NCI-H1436 treated with DMSO at 0.1 percent for 48 hours (cell line): ENCODE measurements around the gene HDAC5.

Source experiments
- DNase-seq: peaks from one replicate; lab custom pipeline; 2025; lab: John Stamatoyannopoulos, UW

The HDAC5 gene

DNA sequence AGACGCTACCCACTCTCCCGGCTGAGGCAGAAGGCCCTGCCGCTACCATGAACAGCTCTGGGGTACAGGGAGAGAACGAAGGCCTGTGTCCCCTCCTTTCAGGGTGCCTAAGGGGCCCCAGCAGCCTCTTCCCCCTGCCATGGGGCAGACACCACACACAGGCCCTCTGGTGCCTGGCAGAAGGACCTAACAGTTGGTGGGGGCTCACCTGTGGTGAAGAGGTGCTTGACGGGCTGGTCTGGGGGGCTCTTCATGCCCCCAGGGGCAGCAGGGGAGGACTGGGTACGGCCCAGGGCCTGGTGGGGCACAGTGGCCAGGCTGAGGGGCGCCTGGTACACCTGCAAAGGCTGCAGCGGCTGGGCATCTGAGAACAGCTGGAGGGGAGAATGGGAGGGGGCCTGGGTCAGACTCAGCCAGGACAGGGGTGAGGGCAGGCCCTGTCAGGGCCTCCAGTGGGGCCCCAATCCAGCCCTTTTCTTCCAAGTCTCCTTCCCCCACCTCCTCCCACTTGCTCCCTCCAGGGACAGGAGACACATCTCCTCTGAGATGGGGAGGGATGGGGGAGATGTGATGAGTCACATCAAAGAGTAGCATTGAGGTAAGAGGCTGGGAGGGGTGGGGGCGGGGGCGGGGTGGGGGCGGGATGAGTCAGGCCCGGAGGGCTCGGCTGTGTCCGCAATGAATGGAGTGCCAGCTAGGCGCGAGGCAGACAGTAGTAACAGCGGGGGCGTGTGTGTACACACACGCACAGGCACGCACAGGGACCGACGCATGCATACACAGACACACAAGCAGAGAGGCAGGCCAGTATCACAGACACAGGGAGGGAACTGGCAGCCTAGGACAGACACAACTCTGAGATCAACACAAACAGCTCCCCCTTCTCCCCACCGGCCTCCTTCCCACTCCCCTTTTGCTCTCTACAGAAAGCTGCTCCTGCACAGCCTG, 36.8 kb downstream of the HDAC5 start:
- DNase-seq = no peak

DNA sequence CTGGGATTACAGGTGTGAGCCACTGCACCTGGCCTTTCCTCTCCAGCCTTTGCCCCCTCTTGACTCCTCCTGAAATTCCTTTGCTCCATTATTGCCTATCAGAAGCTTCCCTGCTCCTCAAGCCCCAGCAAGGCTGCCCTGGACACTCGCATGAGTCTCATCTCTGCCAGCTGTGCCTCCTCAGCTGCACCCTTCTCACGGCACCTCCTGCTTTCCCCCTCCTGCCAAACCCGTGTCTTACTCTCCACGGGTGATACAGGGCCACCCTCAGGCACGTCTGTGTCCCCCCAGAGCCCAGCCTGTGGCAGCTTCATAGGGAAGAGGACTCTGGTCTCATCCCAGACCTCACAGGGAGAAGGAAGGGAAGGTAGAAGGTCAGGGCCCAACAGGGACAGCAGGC, 37.5 kb downstream of the HDAC5 start:
- no peak for DNase-seq

DNA sequence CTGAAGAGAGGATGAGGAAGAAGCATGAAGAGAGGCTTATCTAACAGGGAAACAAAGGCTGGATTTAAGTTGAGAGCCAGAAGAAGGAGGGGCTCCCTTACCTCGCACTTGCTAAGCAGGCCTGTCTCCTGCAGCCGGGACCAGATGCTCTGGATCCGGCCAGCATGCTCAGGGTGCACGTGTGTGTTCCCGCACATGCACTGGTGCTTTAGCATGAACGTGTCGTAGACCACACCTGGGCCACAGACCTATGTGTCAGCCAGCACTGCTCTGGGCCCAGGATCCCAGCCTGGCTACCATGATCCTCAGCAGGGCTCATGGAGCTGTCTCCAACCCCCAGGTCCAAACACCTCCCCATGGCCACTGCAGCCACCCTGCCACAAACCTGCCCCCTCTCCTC, 38.5 kb downstream of the HDAC5 start:
- DNase-seq = no peak

DNA sequence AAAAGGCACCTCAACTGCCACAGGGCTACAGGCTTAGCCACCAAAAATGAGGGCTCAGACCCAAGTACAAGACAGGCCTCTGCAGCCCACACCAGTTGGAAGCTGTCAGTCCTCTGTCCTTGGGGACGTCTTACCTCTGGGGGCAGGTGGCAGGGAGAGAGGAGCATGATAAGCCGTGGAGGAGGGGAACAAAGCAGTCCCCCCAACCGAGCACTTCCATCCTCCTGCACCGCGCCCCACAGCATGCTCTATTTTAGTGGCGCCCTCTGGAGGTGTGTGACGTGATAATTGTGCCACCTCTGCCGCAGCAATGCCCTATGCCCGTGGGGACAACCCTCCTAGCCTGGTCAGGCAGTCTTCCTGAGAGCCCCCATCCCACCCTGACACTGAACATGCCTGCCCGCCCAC, 39.3 kb downstream of the HDAC5 start:
- no peak for DNase-seq

DNA sequence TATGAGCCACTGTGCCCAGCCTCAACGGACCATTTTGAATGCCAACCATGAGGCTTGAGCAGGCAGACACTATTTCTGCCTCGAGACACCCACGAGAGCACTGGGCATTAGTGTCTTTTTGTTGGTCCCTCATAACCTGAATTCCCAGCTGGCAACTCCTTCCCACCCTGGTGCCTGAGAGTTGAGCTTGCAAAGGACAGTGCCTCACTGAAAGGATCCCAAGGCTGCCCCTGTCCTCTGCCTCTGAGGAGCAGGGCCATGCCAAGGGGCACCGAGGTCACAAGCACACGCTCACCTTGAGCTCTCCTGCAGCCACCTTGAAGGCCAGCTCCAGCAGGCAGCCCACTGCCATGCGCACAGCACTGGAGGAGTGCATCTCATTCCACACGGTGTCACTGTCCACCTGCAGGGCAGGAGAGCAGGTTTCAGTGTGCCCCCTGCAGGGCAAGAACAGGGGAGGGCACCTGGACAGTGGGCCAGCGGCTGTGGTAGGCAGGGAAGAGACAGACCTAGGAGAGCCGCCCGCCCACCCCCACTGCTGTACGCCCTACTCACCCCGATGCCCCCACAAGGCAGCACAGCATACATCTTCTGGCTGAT, 40.1 kb downstream of the HDAC5 start:
- DNase-seq = no peak

DNA sequence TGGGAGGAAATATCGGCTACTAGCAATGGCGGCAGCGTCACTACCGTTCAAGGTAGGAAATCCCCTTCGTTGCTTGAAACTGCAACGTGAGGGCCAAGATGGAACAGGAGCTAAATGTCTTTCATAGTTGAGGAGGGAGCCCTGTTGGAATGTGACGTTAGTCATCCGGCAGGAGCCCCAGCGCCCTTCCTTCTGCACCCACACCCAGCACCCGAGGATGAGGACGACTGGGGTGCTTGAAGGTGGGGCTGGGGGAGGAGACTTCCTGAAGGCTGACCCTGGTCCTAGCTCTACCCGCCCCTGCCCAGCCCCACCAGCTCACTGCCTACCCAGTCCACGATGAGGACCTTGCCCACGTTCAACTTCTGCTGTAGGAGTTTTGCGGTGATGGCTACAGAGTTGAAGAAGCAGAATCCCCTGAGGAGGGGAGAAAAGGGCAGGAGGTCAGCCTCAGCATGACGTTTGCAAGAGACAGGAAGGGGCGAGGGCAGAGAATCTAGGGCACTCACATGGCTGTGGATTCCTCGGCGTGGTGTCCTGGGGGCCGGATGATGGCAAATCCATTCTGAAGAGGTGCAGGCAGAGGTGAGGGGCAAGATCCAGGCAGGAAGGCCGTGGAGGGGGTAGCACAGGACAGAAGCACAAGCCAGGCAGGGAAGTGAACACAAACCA, 41.0 kb downstream of the HDAC5 start:
- DNase-seq = no peak

DNA sequence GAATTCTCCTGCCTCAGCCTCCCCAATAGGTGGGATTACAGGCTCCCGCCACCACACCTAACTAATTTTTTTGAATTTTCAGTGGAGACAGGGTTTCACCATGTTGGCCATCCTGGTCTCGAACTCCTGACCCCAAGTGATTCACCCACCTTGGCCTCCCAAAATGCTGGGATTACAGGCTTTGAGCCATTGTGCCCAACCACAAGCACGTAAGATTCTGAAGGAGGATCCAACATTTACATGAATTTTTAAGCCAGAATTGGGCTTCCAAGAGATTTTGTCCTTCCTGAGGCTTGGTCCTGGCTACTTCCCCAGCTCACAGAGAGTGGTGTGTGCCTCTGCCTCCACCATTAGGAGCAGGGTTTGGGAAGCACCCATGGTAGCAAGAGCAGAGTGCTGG, 41.8 kb downstream of the HDAC5 start:
- no peak for DNase-seq

DNA sequence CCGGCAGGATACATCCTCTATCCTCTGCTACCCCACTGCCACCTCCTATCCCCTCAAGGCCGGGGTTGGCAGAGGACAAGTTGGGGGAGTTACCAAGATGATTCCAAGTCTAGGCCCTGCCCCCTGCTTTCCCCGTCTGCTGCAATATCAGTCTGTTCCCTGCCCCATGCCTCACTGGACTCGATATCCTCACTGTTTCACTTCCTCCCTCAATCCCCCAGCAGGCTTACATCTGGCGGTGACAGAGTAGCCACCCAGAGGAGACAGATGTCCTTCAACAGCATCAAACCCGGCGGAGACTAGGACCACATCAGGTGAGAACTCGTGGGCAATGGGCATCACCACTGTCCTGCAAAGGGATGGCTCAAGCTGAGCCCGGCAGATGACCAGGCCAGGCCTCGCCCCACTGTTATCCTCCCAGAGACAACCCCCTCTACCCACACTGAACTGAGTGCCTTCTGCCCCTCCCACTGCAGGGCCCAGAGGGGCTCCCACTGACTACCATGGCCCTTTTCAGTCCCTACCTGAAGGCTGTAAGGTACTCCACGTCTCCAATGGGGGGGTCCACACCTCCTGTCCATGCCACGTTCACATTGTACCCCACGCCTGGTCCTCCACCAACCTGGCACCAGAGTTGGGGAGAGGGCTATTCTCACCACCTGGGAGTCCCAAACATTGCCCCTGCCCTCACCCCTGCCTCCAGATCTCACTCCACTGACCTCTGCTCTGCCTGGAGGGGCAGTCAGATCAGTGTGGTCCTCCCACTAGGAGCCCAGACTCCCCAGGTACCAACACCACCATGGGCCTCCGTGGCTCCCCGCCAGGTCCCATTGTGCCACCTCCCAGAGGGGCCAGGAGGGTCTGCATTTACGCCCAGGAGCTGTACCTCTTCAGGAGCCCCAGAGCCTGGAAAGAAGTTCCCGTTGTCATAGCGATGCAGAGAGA, 43.3 kb downstream of the HDAC5 start:
- no peak for DNase-seq

DNA sequence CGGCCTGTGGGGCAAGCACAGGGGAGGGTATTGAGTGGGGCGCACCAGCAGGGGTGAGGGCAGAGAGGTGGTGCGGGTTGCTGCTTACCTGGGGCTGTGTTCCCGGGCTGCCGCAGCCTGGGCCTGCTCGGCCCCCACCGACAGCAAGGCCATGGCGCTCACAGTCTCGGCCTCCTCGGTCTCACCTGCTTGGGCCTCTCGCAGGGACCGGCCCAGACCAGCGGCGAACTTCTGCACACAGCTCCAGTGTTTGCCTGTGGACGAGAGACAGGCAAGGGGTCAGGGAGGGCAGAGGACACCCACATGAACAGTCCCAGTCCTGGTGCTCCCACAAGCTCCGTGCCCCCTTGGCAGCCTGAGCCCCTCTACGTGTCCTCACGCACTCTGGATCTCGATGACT, 45.0 kb downstream of the HDAC5 start:
- DNase-seq = no peak

DNA sequence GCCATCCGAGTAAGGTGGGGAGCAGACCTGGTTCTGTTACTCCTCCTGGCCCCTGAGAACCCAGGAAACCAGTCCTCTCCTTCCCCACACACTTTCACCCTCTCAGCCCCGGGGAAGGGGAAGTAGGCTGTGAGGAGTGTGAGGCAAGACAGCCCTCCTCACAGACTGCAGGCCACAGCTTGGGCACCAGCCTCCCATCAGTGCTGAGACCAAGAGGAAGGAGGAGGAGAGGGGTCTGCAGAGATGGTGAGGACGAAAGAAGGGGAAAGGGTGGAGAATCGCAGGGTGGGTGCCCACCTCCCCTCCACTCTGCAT, 45.9 kb downstream of the HDAC5 start:
- no peak for DNase-seq

DNA sequence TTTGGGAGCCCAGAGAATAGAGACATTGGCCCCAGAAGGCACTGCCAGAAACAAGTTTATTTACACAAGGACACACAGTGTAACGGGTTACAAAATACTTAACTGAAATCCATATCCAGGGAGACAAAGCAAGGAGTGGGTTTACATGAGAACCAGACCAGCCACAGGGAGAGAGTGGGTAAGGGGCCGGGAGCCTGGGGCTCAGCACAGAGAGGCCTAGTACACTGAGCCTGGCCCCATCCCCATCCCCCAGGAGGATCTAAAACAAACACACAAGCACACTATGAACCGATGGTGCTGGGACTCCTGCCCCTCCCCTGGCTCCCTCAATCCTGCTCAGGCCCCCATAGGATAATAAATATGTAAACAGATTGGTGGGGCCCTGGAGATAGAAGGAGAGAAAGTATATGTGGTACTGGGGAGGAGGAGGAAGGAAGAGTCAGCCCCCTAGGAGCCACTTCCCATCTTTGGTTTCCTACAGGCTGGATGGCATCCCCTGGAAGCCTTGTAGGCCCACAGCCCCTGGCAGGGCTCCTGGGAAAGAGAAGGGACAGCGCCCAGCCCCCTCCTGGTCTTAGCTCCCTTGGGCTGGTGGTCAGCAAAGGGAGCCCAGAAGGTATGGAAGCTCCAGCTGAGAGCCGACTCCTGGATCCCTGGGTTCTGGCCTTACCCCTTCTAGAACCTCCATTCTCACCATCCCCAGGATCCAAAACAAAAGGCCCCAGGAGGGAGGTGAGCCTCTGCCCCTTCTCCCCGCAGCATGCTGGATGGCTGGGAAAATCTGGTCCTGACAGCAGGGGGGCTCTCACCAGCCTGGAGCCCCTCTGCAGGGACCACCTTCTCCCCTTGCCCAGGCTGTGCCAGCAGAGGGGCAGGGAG, 46.5 kb downstream of the HDAC5 start:
- DNase-seq = no peak

DNA sequence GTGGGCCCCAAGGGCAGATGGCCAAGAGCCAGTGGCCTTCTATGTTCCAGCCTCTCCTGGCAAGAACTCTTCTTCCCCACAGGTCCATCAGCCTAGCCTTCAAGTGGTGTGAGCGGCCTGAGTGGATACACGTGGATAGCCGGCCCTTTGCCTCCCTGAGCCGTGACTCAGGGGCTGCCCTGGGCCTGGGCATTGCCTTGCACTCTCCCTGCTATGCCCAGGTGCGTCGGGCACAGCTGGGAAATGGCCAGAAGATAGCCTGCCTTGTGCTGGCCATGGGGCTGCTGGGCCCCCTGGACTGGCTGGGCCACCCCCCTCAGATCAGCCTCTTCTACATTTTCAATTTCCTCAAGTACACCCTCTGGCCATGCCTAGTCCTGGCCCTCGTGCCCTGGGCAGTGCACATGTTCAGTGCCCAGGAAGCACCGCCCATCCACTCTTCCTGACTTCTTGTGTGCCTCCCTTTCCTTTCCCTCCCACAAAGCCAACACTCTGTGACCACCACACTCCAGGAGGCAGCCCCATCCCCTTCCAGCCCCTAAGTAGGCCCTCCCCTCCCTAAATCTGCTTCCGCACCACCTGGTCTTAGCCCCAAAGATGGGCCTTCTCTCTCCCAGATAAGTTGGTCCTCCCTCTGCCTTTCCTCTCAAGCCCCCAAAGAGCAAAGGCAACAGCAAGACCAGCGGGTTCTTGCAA, 47.7 kb downstream of the HDAC5 start:
- no peak for DNase-seq

DNA sequence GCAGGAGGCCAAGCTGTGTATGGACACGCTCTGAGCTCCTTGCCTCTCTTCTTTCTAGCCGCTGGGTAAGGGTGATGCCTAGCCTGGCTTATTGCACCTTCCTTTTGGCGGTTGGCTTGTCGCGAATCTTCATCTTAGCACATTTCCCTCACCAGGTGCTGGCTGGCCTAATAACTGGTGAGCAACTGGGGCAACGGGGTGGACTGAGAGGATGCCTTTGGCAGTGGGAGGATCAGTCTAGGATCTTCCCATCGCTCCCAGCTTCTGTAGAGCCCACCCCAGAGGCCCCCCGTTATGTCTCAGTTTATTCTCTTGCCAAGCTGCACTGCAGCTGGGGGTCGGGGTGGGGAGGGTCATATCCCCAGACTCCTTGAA, 48.5 kb downstream of the HDAC5 start:
- DNase-seq = no peak

DNA sequence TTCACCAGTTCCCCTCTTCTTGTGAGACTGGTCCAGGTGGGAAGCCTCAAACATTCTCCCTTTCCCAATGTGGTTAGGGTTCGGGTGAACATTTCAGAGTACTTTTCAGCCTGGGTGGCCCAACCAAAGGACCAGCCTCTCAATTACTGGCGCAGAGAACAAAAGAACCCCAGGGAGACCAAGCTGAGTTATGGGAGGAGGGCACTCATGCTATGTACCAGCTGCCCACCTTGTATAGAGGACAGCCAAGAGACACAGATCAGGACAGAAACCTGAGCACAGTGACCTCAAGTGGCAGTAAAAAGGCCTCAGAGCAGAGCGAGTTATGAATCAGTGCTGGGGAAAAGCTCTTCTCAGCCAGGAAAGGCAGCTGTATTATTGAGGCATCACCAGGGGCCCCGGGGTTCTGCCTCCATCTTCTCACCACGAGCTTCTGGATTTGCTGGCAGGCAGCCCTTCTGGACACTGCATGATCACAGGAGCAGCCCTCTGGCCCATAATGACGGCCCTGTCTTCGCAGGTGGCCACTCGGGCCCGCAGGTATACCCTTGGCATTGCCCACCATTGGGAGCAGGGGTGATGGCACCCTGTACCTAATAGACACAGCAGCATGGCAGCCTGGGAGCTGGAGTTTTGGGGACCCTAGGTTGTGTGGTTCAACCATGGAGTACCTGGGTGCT, 49.1 kb downstream of the HDAC5 start:
- no peak for DNase-seq

DNA sequence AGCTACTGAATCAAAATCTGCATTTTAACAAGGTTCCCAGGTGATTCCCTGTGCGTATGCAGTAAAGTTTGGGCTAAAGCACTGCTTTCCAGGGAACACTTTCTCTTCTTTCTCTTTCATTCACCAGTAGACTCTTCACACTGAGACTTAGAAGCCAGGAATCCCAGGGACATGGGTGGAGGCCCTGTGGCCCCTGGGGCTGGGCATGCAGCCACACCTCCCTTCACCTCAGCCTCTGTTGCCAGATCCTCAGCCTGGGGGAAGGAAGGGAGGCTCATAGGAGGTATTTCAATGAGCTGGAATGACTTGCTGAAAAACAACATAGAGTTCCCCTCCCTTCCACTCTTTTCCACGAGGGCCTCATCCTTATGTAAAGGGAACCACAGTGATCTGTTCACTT, 51.7 kb downstream of the HDAC5 start:
- DNase-seq = no peak

DNA sequence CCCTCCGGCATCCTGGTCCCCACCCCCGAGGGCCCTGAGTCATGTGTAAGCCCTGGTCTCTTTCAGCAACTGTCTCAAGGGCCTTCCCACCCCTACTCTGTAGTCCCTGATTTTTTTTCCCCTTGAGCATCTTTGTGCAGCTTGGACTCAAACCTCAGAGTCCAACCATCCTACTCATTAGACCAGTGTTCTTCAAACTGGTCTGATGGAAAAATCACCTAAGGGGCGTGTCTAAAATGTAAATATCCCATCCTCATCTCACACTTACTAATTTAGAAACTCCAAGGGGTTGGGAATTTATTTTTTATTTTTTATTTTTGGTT, 52.3 kb downstream of the HDAC5 start:
- DNase-seq = no peak

DNA sequence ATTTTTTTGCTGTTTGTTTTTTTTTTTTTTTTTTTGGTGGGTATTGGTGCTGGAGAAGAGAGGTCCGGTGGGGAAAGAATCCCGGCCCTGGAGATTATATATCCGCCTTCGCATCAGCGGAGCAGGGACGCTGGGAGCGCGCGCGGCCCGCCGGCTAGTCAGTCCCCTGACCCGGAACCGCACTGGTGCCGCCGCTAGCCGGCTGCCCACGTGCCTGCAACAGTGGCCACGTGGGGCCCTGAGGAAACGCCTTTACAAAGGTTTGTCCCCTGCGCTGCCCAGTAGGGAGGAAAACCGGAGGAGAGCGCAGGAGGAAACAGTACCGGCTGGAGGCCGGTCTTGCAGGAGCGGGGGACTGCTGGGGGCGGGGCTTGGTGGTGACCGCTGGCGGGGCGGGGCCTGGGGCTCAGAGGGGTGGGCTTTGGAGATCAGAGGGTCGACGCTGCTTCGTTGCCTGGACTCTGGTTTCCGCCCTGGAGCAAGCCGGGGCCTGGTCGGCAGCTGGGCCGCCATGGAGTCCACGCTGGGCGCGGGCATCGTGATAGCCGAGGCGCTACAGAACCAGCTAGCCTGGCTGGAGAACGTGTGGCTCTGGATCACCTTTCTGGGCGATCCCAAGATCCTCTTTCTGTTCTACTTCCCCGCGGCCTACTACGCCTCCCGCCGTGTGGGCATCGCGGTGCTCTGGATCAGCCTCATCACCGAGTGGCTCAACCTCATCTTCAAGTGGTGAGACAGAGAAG, 52.8 kb downstream of the HDAC5 start, which contains the start of gene G6PC3:
TSS of gene G6PC3 (plus strand) at position 281 of the 743 bp plus-strand sequence. CDS start at position 512, 231 bp downstream.
- DNase-seq = peak; percentile 91

DNA sequence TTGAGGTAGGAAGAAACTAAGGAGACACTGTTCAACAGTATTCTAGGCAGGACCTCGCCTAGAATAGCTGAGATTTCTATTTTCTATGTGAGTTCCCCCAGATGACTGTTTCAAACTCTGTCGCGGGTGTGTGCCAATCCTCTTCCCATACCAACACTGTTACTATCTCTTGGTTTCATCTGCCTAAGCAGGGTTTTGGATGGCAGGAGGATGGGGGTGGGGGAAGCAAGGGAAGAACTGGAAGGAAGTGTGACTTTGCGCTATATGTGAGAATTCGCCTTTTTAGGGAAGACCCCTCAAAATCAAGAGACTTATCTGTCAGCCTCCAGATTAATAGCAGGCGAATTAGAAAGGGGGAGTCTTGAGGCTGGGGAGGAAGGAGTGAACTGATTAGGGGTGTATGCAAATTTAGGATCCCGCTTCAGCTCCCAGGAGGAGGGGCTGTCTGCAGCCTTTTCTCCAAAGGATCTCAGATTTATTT, 53.4 kb downstream of the HDAC5 start:
- DNase-seq = no peak

DNA sequence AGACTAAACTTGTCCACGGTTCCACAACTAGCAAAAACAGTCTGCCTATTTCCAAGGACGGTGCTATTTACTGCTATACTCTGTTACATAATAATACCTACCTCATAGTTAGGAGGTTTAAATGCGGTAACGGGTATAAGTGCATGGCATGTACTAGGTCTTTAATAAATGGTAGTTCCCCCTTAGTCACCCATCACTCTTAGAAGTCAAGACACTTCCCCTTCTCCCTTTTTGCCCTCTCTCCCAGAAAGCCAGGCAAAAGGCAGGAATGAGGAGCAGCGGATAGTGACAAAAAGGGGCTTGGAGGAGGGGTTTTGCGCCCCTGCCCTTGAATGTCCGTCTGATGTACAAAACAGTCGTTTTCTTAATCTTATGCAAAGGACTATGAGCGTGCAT, 55.9 kb downstream of the HDAC5 start:
- DNase-seq = no peak
